GM18519 (cell line): ENCODE data around the gene COQ2.
A peak's percentile ranks its signal among the peaks of the same experiment; 100 is the strongest.
"Not testable (repeated sequence)": the region's sequence is repeated elsewhere in the genome, so short reads cannot be mapped to it uniquely, and the experiment has no call there.

Experiments used
- ATAC-seq: cut with Tn5 transposase; IDR thresholded peaks from one replicate; pipeline ENCODE4 v1.9.1; 2021; ENCODE audit warnings: mild to moderate bottlenecking, moderate library complexity; ENCODE audit not compliant: unreplicated experiment, low FRiP score

The COQ2 gene

DNA sequence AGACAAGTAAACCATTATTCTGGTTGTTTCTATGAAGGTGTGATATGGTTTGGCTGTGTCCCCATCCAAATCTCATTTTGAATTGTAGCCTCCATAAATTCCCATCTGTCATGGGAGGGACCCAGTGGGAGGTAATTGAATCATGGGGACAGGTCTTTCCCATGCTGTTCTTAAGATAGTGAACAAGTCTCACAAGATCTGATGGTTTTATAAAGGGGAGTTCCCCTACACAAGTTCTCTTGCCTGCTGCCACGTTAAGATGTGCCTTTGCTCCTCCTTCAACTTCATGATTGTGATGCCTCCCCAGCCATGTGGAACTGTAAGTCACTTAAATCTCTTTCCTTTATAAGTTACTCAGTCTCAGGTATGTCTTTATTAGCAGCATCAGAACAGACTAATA lies 3.8 kb upstream of the COQ2 start:
- not testable (repeated sequence) for ATAC-seq

DNA sequence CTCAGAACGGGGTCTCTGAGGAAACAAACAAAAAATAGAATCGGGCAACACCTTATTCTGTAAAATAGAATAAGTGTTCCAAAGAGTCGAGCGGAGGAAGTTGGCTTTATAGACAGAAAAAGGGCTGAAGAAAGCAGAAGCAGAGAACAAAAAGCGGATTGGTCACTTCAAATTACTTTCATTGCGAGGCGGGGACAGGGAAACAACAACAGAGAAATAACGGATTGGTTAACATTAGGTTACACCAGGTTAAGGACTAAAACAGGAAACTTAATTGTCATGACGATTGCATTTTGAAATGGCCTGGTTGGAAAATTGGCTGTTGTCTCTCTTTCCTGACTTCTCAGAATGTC lies 433 bp upstream of the COQ2 start:
- no peak for ATAC-seq

DNA sequence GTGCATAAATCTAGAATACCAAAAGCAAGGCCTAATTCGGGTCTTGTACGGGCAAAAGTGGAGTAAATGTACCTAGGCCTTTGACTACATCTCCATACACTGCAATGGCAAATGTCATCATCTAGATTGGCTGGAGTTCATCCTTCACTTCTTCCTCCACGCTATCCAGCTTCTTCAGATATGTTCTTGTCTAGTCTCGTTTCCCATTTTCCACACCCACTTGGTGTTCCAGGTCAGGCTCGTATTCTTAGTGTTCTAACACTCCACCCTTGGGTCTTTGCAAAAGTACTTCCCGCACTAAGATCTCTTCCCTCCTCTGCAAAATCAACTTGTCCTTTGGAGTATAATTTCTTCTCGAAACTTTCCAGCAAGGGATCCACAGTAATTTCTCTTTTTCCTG lies 1.4 kb downstream of the COQ2 start:
- no peak for ATAC-seq

DNA sequence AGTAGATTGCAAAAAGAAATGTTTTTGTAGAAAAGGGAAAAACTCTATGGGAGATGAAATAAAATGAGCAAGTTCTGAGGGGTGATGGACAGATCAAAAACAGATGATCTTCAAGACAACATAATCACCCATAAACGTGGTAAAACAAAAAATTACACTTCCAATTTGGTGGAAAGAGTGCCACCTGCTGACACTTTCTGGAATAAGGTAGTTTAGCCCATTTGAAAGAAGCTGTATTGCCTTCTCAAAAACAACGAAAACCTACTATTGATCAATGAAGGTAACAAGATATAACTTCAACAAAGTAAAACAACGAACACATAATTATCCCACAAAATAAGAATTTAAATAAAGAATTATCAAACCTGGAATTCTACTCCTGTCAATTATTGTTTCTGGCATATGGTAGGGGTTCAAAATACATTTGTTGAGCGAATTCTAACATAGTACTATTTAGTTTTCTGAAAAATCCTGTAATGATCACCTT lies 2.5 kb downstream of the COQ2 start:
- no peak for ATAC-seq

DNA sequence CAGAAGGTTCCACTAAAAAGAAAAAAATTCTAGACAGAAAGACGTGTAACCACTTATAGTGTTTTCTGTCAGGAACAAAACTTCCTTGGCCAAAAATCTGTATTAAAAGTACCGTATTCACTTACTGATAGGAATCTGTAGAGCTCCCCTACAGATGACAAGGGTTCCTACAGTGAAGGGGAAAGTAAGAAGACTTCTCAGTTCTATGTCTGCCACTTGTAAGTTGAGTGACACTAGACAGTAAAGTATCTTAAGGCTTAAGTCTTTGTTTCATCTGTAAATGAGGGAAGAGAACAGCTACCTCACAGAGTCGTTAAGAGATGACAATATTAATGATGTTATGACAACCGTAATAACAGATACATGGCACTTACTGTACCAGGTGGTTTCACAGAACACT lies 3.3 kb downstream of the COQ2 start:
- ATAC-seq, result no peak

DNA sequence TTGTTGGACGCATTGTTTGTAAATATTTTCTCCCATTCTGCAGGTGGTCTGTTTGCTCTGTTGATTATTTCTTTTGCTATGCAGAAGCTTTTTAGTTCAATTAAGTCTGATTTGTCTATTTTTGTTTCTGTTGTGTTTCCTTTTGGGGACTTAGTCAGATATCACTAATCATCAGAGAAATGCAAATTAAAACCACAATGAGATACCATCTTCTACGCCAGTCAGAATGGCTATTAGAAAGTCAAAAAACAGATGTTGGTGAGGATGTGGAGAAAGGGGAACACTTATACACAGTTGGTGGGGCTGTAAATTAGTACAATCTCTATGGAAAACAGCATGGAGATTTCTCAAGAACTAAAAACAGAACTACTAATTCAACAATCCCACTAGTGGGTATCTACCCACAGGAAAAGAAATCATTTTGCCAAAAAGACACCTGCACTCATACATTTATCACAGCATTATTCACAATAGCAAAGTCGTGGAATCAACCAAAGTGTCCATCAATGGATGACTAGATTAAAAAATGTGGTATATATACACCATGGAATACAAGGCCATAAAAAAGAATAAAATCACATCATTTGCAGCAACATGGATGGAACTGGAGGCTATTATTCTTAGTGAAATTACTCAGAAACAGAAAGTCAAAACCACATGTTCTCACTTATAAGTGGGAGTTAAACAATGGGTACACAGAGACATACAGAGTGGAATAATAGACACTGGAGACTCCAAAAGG lies 8.1 kb downstream of the COQ2 start:
- ATAC-seq, result peak; percentile 54

DNA sequence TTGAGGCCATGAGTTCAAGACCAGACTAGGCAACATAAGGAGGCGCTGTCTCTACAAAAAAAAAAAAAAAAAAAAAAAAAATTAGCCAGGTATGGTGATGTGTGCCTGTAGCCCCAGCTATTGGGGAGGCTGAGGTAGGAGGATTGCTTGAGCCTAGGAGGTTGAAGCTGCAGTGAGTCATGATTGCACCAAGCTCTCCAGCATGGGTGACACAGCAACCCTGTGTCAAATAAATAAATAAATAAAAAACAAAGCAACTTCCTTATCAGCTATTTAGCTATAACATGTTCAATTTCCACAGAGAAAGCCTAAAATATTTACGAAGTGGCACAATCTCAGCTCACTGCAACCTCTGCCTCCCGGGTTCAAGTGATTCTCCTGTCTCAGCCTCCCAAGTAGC lies 10.7 kb downstream of the COQ2 start:
- ATAC-seq, result not testable (repeated sequence)

DNA sequence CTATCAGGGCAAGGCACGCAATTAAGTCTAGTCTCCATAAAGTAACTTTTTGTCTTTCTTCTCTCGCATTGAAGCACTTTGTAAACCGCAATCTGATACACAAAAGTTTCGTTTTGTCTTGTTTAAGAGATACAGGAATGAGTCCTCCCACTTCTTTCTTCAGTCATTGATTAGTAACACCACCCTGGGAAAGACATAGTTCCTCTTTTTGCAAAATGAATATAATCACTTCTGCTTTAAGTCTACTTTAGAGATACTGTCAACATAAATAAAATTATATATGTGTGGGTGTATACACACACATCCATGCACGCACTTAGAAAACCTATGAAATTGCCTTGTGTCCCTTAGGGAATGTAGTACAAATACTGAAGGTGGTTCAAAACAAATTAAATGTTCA lies 11.7 kb downstream of the COQ2 start:
- ATAC-seq, result peak; percentile 84

DNA sequence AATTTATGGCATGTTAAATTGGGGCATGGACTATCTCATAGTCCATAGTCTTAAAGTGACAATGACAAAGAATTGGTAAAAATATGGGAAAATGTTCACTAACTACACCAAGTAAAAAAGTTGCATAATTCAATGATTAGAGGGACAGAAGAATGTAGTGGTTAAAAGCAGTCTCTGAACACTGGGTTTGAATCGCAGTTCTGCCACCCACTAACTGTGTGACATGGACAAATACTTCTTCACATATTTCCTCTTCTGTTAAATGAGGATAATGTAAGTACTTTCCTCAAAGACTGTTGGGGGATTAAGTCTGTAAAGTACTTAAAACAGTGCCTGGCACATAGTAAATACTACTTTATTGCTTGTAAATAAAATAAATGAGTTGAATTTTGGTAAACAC lies 15.3 kb downstream of the COQ2 start:
- ATAC-seq, result no peak

DNA sequence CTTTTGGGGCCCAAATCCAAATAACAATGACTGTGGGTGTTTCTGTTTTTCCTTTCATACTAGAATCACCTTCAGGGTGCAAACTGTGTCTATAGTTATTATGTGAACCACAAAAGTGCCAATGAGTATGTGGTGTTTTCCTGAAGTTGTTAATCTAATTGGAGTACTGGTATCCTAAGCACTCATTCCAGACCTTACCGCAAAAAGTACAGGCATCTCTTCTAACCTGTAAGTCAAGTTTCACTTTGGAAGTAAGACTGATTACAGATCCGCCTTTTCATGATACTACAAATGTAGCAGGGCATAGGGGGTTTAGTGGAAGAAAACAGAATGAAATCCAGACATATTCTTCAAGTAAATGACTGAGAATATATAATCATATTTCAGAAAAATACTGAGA lies 16.1 kb downstream of the COQ2 start:
- no peak for ATAC-seq

DNA sequence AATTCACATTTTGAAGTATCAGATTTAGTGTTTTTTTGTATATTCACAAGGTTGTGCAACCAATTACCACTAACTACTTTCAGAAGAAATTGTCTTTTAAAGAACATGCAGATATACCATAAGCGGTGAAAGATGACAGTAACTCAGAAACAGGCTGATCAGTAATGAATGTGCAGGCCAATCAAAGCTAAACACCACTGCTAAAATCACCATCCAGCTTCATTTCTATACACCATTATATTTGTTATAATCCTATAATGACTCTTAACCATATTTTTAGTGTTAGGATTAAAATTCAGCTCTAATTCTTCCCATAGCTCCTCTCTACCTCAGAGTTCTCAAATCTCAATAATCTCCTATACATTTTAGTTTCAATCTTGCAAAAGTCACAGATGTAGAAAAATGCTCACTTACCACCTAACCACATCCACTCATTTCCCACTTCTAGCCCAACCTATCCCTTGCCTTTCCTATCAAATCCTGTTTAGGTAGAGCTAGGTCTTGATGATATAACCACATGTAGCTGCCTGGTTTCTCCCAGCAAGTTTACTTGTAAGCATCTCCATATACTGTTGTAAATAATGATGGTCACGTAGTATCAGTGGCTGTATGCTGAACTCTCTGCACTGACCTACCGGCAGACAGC lies 16.6 kb downstream of the COQ2 start:
- no peak for ATAC-seq

DNA sequence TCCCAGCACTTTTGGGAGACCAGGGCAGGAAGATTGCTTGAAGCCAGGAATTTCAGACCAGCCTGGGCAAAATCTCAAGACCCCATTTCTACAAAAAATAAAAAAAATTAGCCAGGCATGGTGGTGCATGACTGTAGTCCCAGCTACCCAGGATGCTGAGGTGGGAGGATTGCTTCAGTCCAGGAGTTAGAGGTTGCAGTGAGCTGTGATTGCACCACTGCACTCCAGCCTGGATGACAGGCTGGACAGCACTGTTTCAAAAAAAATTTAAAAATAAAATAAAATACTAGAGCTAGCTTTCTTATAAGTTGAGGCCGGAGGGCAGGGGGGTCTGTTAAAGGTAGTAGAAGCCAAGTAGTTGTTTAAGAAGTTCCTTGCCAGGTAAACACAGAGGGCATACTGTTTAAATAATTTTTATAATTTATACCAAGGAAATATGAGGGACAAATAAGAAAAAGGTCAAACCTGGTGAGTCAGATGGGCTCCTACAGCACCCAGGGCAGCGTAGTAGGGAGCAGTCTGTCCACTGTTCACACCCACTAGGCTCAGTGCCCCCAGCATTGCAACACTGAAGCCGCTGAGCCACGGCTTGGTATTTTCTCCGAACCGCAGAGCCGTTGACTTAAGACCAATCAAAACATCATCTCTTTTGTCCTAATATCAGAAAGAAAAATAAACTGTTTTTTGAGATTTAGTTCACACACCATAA lies 17.3 kb downstream of the COQ2 start:
- no peak for ATAC-seq

DNA sequence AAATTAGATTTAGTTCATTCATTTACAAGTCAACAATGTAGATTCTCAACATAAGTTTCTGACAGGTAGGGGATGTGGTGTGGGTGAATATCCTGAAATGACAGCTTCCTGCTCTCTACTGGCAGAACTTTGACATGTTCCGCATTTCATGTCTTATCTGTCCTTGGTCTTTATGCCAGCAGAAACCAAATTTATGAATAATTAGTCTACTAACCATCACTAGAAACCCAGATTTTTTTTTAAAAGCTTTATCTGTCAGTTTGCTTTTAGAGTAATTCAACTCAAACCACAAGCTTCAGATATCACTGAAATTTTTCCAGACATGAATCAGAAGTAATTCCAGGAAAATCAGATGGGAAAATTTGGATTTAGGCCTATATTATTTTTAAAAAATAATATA lies 17.9 kb downstream of the COQ2 start:
- ATAC-seq, result no peak

DNA sequence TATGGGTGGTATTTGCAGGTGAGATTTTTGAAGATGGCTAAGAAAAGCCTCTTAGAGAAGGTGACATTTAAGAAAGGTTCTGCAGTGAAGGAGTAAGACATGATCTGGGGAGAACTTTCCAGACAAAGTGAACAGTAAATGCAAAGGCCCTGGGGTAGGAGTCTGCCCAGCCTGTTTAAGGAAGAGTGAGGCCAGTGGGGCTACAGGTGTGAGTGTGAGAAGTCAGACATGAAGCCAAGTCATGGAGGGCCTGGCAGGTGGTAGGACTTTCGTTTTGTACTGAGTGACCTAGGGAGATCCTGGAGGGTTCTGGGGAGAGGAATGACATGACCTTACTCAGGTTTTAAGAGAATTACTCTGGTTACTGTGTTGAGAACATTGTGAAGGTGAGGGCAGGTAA lies 21.5 kb downstream of the COQ2 start:
- no peak for ATAC-seq

DNA sequence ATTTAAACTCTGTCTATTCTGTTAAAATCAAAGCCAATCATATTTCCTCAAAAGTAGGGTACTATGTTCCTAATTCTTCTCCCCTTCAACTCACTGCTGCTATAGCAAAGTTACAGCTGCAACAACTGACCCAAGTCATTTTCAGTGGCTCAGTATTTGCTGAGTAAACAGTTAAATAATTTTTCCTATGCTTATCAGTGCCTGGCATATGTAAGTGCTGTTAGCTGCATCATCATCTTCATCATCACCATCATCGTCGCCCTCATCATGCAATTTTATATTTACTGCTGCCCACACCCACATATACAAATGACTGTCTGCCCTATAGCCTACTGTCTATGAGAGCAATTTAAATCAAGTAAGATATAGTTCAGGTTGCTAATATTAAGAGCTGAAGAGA lies 21.9 kb downstream of the COQ2 start:
- ATAC-seq, result no peak

DNA sequence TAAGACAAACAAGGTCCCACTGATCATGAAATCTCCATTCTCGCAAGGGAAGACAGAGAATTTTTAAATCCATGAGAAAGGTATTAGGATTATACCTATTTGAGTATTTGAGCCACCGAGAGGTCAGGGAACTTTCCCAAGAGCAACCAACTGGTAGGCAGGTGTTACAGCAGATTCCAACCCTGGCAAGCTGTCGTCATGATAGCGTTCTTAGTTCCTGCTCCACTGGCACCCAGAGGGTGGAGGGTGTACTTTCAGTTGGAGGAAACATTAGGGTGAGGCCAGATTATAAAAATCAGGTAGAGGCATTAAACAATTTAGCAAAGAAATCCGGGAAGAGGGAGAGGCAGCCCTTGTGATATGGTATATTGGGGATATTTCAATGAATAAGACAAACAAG lies 23.3 kb downstream of the COQ2 start:
- no peak for ATAC-seq

DNA sequence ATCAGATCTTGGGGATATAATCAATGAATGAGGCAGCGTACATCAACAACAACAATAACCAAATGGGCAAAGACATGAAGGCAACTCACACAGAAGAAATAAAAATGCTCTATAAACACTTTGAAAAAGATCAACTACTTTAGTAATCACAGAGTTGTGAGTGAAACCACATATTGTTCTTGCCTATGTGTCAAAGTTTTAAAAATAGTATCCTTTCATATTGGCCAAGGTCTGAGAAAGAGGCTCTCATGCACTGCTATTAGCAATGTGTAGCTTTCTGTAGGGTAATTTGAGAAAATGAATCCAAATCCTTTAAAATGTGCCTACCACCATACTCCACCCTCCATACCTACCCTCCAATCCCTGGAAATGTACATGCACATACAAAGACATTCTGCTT lies 25.0 kb downstream of the COQ2 start:
- ATAC-seq, result peak; percentile 47

DNA sequence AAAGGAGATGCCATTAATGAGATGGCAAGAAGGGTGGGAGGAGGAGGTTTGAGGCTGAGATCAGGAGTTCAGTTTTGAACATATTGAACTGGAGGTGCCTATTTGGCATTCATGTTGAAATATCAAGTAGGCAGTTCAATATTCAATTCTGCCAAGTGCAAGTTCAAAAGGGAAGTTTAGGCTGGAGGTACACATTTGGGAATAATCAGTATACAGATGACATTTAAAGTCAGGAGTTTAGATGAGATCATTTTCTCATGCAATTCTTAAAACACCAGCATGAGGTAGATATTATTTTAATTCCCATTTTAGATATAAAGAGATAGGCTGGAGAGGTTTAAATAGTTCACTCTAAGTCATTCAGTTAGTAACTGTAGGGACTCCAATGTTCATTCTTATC lies 26.1 kb downstream of the COQ2 start:
- no peak for ATAC-seq

DNA sequence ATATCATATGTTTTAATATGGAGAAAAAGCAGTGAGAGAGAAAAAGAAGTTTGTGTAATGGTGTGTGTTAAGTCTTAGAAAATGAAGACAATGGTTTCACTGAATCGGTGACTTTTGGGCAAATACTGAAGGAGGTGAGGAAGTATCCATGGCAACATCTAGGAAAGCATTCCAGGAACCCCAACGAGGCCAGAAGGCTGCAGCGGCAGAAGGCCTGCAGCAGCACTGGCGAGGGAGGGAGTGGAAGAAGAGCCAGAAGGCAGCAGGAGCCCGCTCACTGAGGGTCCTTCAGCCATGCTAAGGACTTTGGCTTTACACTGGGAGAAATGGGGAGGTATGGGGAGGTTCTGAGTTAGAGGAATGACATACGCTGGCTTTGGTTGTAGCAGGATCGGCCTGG lies 26.8 kb downstream of the COQ2 start:
- ATAC-seq, result no peak

DNA sequence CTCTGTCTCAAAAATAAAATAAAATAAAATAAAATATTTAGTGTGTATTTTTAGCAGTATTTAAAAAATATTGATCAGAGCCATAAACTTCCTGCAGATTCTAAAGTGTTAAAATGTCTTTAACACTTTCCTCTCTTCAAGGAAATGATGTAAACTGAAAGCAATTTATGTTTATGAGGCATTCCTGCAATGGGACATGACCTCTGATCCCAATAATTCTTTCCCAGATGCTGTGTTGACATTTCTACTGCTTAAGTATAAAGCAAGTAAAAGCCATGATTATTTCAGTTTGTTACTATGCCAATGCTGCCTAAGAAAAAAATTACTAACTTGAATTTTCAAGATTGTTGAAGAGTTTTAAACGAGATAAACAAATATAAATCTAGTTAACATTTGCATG lies 29.0 kb downstream of the COQ2 start:
- no peak for ATAC-seq

DNA sequence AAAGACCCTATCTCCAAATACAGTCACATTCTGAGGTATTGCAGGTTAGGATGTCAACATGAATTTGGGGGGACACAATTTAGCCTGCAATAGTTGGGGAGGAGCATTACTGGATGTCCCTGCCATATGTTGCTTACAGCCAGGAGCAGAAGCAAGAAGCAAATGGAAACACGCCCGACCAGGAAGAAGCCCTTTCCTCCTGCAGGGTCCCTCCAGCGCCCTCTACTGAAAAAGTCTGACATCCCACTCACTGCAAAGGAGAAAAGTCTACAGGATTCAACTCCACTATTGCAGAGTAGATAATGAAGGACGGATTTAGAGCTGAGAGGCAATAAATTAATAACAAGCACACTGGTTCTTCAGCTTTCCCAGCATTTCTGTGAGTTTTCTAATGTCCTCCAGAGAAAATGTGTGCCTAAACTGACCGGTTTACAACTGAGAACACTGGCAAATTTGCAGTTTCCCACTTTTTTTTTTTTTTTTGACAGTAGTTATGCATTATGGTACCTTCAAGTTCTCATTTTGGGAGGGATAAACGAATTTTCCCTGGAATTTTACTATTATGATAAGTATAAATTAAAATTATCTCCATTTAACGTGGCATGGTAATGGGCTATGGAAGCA lies 31.7 kb downstream of the COQ2 start:
- ATAC-seq, result no peak
